Endothelial cell (in vitro differentiated cells): ENCODE measurements around the gene CT47C1. TPM values are rescaled to one million over a fixed set of nuclear protein-coding genes. Genes with fewer than 3 reads are reported as not detected.

Source experiments
- DNase-seq: peaks from one replicate; pipeline ENCODE4 v3.0.0; 2021; ENCODE audit warnings: low spot score
- H3K27ac Mint-ChIP-seq: one replicate; pipeline ENCODE4 v1.8.0; 2021; ENCODE audit warnings: mixed read lengths, inconsistent platforms; ENCODE audit not compliant: unreplicated experiment
- H3K27me3 Mint-ChIP-seq: one replicate; pipeline ENCODE4 v1.8.0; 2021; ENCODE audit warnings: mild to moderate bottlenecking, moderate library complexity, mixed read lengths, inconsistent platforms; ENCODE audit not compliant: unreplicated experiment
- H3K36me3 Mint-ChIP-seq: one replicate; pipeline ENCODE4 v1.8.0; 2021; ENCODE audit warnings: mild to moderate bottlenecking, low read depth, mixed read lengths, inconsistent platforms; ENCODE audit not compliant: unreplicated experiment
- H3K4me1 Mint-ChIP-seq: one replicate; pipeline ENCODE4 v1.8.0; 2021; ENCODE audit warnings: mild to moderate bottlenecking, mixed read lengths, inconsistent platforms; ENCODE audit not compliant: unreplicated experiment
- H3K4me3 Mint-ChIP-seq: one replicate; pipeline ENCODE4 v1.8.0; 2021; ENCODE audit warnings: mild to moderate bottlenecking, mixed read lengths, inconsistent platforms; ENCODE audit not compliant: unreplicated experiment
- H3K9me3 Mint-ChIP-seq: one replicate; pipeline ENCODE4 v1.8.0; 2021; ENCODE audit warnings: mixed read lengths, inconsistent platforms; ENCODE audit not compliant: unreplicated experiment
- CTCF ChIP-seq: fragments of 200-600 bp; sonication (generic); IDR thresholded peaks from one replicate; pipeline ENCODE4 v1.5.0; 2021; ENCODE audit warnings: antibody characterized with exemption; ENCODE audit not compliant: unreplicated experiment
- total RNA-seq: library from RNA; stranded (reverse); fragmentation: NEBNext Ultra II Directional; extraction: Animal tissue kit (Norgen Biotek cat#: 25700); gene quantifications from one replicate; pipeline ENCODE4 v1.2.1, GENCODE V29; 2021; ENCODE audit not compliant: unreplicated experiment

Gene CT47C1
- total RNA-seq, 1 donor from 2014 or later: not detected

GRCh38 chrX:119030990-119031389 lies 41.8 kb upstream of the CT47C1 start:
- peaks cover 3% of the 10 kb centered on the region for H3K27me3 Mint-ChIP-seq
- no peak overlapping the region for H3K27ac Mint-ChIP-seq
- DNase-seq: no peak
- H3K4me3 Mint-ChIP-seq: no peak overlapping the region
- no peak for TF ChIP-seq CTCF
- peaks cover 5% of the 10 kb centered on the region for H3K36me3 Mint-ChIP-seq
- peaks cover 5% of the 10 kb centered on the region for H3K9me3 Mint-ChIP-seq
- H3K4me1 Mint-ChIP-seq: no peaks in the 10 kb centered on the region

- Mint-ChIP-seq H3K27me3 (no peaks in the 10 kb centered on the region), H3K36me3 (peaks cover 5% of the 10 kb centered on the region), H3K4me1 (no peaks in the 10 kb centered on the region), H3K9me3 (peaks cover 5% of the 10 kb centered on the region), H3K4me3 (no peak overlapping the region), H3K27ac (no peak overlapping the region)
- TF ChIP-seq CTCF: no peak
- no peak for DNase-seq
Observed at GRCh38 chrX:119036107-119037029, 36.4 kb upstream of the CT47C1 start.

- H3K27me3 Mint-ChIP-seq: no peaks in the 10 kb centered on the region
- H3K4me3 Mint-ChIP-seq: no peak overlapping the region
- H3K27ac Mint-ChIP-seq: no peak overlapping the region
- no peaks in the 10 kb centered on the region for H3K9me3 Mint-ChIP-seq
- no peaks in the 10 kb centered on the region for H3K4me1 Mint-ChIP-seq
- H3K36me3 Mint-ChIP-seq: no peaks in the 10 kb centered on the region
- DNase-seq: no peak
- no peak for TF ChIP-seq CTCF
Observed at GRCh38 chrX:119040432-119040831, 32.4 kb upstream of the CT47C1 start.

GRCh38 chrX:119041175-119041574 lies 31.6 kb upstream of the CT47C1 start:
- Mint-ChIP-seq H3K27ac (no peak overlapping the region), H3K4me3 (no peak overlapping the region), H3K36me3 (no peaks in the 10 kb centered on the region), H3K9me3 (no peaks in the 10 kb centered on the region), H3K27me3 (peaks cover 2% of the 10 kb centered on the region), H3K4me1 (no peaks in the 10 kb centered on the region)
- no peak for DNase-seq
- no peak for TF ChIP-seq CTCF

- no peaks in the 10 kb centered on the region for H3K9me3 Mint-ChIP-seq
- H3K4me1 Mint-ChIP-seq: no peaks in the 10 kb centered on the region
- H3K27ac Mint-ChIP-seq: no peak overlapping the region
- H3K27me3 Mint-ChIP-seq: peaks cover 2% of the 10 kb centered on the region
- DNase-seq: no peak
- no peak for TF ChIP-seq CTCF
- no peaks in the 10 kb centered on the region for H3K36me3 Mint-ChIP-seq
- H3K4me3 Mint-ChIP-seq: no peak overlapping the region
Observed at GRCh38 chrX:119042040-119042439, 30.8 kb upstream of the CT47C1 start.
